Stimulated activated CD8-positive, alpha-beta memory T cell treated with anti-CD3 and anti-CD28 coated beads, Interleukin-15, amount 100 ng/mL, for 1 hour (primary cell): Measurements from ENCODE around the gene EBF4.
"Not testable (repeated sequence)": the region's sequence is repeated elsewhere in the genome, so short reads cannot be mapped to it uniquely, and the experiment has no call there.

Experiments
- DNase-seq: peaks from one replicate; pipeline ENCODE4 v3.0.0-alpha.2; 2020; ENCODE audit warnings: low read depth

Gene EBF4

GRCh38 chr20:2796011-2796660 lies 103.6 kb downstream of the EBF4 start:
- DNase-seq = no peak

DNA sequence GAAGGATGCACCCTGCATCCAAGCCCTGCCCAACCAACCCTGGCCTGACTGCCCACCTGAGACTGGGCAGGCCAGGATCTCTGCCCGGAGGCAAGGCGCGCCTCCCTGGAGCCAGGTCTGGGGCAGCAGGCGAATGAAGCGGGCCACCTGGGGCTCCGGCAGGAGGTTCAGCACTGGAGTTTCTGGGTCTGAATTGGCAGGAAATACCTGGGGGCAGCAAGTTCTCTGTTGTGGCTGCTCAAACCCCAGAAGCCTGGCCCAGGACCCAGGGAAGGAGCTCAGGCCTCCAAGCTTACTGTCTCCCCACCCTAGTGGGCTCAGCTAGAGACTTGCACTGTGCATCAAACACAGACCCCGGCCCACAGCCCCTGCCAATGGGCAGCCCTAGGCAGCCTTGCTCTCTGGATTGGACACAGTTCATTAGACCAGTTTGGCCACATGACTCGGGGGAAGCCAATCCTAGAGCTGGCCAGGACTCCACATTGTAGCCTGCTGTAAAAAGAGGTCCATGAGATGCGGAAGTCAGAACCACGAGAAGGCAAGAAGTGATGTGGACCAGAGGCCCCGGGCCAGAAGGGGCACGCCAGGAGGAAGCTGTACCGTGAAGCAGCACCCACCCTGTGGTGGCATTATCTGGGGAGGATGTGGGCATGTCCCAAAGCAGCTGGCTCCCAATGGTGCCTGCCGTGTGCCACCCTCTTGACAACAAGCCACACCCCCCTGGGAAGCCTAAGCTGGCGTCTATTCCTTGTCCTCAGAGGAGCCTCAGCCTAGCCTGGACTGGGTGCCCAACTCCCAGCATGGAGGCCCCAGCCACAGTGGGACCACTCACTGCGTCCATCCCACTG lies 104.8 kb downstream of the EBF4 start:
- no peak for DNase-seq

DNA sequence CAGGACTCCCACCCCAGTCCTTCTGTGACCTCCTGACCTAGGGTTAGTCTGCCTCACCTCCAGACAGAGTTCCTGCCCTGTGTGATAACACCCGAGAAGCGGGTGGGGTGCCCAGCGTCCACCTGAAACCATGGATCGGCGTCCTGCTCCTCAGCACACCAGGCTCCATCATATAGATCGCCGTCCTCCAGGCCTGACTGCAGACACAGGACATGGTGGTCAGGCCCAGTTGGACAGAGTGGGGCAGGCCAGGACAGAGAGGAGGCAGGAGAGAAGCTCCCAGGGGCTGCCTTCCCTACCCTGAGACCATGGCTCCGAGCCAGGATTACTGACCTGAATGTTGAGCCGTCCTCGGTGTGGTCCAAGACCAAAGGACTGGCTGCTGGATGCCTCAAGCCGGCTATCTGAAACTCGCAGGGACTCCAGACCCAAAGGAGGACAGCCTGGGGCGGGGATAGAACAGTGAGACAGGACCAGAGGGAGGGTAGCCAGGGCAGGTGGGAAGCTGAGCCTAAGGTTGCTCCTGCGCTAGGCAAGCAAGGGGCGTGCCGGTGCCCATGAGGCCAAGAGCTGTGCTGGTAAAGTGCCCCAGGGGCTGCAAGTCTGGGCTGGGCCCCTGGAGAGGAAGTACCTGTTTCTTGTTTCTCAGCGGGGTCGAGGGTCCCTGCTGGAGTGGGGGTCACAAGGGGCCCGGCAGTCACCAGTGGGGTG lies 105.7 kb downstream of the EBF4 start:
- no peak for DNase-seq

- DNase-seq = no peak
These were observed 106.2 kb downstream of the EBF4 start for GRCh38 chr20:2798814-2799213.

GRCh38 chr20:2799271-2799670 lies 106.7 kb downstream of the EBF4 start:
- DNase-seq = no peak

DNA sequence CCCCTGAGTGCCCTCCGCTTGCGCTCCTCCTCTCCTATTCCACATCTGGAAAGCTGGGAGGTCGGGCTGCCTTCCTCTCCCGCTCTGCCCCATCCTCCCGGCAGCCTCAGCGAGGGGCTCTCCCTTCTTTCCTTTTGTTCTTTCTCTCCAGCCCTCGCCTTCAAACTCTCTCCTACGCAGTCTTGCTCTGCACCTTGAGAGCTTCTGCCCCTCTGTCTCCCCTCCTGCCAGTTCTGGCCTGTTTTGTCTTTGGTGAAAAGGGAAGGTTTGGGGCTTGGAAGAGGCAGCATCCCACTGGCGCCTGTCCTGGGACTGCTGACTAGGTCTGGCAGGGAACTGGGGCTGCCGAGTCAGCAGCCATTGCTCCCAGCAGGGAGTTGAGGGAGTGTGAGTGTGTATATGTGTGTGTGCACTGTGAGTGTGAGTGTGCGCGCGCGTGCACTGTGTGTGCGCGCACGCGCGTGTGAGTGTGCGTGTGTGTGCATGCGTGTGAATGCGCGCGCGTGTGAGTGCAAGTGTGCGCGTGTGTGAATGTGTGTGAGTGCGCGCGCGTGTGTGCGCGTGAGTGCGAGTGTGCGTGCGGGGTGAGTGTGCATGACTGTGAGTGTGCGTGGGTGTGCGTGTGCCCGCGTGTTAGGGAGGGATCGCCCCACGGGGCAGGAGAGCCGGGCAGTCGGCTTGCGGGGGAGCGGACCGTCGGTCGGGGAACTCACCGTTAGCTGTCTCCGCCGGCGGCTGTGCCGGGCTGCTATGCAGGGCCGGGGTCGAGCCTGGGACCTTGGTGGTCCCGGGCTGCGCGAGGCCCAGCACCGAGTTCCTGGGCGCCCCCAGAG lies 107.3 kb downstream of the EBF4 start:
- DNase-seq = no peak

DNA sequence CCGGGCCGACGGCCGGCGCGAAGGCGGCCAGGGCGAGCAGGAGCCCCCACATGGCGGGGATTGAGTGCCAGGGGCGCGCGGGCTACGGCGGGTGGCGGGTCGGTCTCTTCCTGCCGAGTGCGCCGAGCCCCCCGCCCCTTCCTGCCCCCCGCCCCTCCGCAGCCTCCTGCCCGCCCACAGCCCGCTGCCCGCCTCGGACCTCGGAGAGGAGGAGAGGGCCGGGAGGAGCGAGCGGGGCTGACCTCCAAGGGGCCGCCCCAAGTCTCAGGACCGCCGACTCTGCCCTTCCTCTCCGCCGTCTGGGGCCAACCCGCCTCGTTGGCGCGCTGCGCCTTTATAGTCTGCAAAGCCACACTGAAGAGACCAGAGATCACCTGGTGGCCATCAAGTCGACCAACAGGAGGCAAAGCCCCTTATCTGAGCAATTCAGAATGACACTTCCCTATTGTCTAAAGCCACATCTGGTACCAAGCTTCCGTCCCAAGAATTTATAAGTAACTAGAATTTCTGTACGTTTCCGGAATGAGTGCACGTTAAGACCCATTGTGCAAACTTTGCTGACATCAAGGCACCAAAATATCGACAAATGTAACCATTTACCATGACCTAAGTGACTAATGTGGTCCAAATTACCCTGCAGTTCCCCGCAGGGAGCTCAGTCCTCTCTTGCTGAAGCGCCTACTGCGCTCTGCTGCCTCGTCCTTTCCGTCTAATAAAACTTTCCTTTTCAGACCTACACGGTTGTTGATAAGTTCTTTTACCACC lies 108.1 kb downstream of the EBF4 start, which contains the start of gene CPXM1:
Gene CPXM1, minus strand, starts transcription at position 107 of the 765 bp plus-strand sequence. Its CDS starts 55 bp downstream, at position 52.
- no peak for DNase-seq

DNA sequence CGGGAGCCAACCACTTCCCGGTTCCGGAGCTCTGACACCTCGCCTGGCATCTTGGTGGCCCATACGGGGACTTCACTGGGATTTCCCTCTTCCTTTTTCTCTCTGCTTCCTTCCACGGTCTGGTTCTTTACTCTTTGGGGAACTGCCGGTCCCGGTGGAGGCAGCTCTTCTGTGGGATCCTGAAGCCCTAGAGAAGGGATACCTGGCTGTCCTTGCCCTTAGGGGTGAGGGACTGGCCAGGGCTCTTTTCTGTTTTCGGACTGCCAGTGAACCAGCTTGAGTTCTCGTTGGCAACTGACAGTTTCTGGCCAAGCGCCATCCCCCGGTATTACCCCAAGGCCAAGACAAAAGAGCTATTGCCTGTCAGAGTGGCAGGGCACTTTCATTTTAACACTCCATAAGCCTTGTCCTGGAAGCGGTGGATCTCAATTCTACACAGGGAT lies 108.7 kb downstream of the EBF4 start:
- DNase-seq = no peak

- DNase-seq = no peak
These were observed 111.7 kb downstream of the EBF4 start for GRCh38 chr20:2804041-2804828.

- DNase-seq = no peak
These were observed 112.5 kb downstream of the EBF4 start for GRCh38 chr20:2804852-2805688.

DNA sequence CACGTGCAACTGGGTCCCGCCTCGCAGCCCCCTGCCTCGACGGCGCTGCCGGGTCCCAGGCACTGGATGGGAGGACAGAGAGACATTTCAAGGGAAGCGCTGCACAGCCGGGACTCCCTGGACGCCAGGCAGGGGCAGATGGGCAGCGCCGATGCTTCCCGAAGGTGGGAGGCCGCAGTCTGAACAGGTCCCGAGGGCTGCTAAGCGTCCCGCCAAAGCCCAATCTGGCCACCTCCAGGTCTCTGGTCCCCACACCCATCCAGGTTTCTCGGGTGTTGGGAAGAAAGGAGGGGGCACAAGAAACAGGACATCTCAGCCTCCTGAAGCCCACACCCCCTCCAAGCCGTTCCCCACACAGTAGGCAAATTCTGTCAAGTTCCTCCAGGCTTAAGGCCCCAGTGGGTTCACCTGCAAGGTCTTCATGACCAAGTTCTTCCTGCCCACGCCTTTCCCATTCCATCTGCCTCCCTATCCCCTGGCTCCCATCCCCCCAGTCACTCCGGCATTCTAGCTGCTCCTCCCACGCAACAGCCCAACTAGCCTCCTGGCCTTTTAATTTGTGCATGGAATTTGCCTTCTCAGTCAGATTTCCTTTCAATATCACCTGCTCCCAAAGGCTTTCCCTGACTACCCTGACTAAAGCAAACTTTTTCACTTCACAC lies 113.2 kb downstream of the EBF4 start:
- no peak for DNase-seq

DNA sequence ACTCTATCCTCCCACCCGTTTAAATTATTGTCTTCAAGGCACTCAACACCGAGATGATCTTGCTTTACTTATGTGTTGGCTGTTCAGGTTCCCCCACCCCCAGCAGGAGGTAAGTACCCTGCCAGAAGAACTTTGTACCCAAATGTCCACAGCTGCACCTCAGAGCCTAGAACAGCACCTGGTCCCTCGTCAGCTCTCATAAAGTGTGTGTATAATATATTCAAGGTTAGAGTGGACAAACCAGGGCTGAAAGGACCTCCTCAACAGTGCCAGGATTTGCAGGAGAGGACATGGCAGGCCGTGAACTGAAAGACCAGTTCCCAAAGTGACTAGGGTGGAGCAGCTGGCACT lies 113.7 kb downstream of the EBF4 start:
- DNase-seq = no peak

DNA sequence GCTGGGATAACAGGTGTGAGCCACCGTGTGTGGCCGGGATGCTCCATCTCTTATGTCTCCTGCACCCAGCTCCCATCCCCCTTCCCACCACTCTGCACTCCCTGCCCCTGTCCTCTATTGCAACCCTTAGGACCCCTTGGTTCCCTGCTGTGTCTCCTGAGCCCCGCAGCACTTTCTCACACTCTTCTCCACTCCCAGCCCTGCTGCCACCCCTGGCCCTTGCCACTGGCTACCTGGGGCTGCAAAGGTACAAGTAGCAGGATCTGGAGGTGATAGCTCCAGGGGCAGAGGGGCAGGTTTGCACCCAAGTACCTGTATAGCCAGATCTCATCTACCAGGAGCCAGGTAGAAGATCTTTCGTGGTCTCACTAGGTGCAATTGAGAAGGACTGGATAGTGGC lies 114.4 kb downstream of the EBF4 start:
- no peak for DNase-seq

DNA sequence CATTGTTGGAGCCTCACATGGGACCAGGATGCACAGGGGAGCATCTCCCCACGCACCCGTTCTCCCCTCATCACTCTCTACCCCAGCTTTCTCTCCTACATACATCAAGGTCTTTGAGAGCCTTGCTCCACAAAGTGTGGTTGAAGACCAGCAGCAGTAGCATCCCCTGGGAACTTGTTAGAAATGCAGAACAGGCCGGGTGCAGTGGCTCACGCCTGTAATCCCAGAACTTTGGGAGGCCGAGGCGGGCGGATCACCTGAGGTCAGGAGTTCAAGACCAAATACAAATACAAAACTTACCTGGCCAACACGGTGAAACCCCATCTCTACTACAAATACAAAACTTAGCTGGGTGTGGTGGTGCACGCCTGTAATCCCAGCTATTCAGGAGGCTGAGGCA lies 115.3 kb downstream of the EBF4 start:
- not testable (repeated sequence) for DNase-seq

- no peak for DNase-seq
These were observed 117.1 kb downstream of the EBF4 start for GRCh38 chr20:2809690-2810089.
